MV-4-11 (cell line): ENCODE data around the gene MMP17.

ENCODE experiments used
- DNase-seq: peaks from one replicate; lab custom pipeline; 2025; lab: John Stamatoyannopoulos, UW

MMP17 gene

GRCh38 chr12:131830914-131831571 is 2.9 kb downstream of the MMP17 start:
- no peak for DNase-seq

- DNase-seq = no peak
These were observed 3.4 kb downstream of the MMP17 start for GRCh38 chr12:131831635-131832041.

DNA sequence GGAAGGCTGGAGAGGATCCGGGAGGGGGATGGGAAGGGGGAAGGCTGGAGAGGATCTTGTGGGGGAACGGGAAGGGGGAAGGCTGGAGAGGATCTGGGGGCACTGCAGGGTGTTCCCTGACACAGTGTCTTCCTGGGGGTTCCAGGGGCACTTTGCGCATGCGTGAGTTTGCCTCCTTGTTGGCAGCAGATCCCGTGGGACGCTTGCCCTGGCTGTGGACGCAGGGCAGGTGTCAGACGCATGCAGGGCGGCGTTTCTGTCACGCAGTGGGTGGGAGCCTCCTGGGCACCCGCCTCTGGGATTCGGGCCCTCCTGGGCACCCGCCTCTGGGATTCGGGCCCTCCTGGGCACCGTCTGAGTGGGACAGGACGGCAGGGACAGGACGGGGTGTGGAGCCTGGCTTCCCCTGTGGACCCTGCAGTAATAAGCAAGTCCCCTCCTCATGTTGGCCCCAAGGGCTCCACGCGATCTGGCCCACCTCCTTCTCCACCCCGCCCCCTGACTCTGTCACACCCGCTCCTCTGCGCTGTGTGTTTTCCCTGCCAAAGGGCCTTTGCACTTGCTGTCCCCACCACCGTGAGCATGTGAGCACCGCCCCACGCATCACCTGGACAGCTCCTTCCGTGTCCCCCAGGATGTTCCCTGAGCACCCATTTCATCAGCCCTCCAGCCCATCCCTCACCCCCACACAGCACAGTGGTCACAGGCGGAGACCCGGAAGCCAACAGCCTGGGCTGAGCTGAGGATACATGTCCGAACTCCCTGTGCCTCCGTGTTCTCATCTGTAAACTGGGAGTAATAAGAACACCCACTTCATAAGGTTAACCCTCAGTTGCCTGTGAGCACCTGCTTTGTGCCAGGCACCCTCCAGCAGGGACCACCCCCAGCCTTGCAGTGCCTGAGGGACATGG is 4.4 kb downstream of the MMP17 start:
- DNase-seq = no peak

DNA sequence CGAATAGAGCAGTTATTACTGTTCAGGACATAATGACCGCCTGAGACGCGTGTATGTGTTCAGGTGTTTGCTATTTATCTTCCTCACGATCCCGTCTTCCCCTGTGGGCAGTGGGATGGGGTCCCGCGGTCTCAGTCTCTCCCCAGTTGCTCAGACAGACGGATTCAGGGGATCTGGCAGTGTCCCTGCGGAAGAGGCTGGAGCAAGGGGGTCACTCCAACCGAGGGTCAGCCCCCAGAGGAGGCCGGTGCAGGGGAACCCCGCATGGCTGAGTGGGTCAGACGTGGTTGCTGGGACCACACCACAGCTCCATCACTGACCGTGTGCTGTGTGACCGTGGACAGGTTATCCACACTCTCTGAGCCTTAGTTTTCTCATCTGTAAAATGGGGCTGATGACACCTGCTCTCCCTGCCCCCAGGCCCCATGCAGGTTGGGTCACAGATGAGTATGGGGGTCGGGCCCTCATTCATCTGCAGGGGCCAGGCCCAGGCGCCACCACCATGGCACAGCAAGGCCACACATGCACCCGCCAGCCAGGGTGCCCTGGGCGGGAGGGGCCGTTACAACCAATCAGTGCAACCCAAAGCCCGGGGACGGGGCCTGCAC is 5.2 kb downstream of the MMP17 start:
- DNase-seq = no peak

DNA sequence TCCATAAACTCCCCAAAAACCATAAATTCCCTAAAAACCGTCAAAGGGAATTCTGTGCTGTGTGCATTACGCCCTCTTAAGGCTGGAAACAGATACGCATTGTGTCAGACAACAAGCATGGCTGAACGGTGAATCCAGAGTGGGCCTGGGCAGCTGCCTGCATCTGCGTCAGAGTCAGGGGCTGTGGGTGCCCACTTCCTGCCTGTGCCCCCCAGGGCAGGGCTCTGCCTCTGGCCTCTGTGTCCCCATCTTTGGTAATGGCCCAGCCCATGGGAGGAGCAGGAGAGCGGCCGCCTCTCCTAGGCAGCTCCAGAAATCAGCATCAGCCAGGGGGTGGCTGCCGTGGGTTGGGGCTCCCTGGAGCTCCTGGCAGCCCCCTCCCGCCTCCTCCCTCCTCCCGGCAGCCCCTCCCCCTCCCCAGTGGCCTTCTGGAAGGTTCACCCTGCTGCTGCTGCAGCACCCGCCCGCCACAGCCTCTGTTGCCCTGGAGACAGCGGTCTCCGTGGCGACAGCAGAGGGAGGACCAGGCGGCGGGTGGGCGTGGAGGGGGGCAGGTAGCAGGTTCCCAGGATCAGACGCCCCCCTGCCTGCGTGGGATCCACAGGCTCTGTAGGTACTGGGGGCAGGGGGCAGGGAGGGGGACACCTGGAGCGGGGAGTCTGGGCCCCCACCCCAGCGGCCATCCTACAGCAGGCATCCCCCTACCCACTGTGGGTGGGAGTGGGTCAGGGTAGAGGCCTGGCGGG is 5.9 kb downstream of the MMP17 start:
- no peak for DNase-seq

DNA sequence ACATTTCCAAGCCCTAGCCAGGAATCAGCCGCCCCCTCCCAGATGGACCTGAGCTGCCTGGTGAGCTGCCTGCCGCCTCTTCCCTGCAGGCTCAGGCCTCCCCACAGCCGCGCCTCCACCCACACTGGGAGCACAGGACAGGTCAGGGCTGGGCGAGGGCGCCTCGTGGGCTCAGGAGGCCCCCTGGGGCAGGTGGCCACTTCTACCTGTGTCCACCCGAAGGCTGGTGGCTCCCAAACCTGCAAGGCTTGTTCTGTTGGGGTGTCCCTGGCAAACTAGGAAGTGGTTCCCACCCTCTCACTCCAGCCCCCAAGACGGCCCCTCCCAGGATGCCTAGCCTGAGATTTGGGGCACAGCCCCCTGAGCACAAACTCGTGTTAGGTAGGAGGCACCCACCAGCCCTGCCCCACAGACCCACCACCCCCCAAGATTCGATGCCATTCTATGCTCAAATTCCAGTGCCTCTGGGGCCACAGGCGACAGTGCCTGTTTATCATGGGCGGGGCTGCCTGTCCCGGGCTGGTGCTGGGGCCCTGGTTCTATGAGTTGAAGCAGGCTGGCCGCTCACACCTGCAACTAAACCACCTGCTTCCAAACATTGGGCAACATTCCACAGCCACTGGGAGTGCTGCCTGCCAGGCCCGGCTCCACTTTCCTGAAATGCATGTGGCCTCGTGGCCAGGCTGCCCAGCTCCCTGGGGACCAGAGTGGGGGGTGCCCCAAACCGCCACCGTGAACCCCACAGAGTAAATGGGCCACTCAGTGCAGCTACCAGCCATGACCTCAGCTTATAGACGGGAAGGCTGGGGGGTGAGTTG is 6.8 kb downstream of the MMP17 start:
- DNase-seq = no peak

- DNase-seq = no peak
These were observed 7.5 kb downstream of the MMP17 start for GRCh38 chr12:131835616-131836171.

- no peak for DNase-seq
These were observed 8.0 kb downstream of the MMP17 start for GRCh38 chr12:131836193-131836592.

GRCh38 chr12:131836714-131837397 is 8.7 kb downstream of the MMP17 start:
- no peak for DNase-seq

DNA sequence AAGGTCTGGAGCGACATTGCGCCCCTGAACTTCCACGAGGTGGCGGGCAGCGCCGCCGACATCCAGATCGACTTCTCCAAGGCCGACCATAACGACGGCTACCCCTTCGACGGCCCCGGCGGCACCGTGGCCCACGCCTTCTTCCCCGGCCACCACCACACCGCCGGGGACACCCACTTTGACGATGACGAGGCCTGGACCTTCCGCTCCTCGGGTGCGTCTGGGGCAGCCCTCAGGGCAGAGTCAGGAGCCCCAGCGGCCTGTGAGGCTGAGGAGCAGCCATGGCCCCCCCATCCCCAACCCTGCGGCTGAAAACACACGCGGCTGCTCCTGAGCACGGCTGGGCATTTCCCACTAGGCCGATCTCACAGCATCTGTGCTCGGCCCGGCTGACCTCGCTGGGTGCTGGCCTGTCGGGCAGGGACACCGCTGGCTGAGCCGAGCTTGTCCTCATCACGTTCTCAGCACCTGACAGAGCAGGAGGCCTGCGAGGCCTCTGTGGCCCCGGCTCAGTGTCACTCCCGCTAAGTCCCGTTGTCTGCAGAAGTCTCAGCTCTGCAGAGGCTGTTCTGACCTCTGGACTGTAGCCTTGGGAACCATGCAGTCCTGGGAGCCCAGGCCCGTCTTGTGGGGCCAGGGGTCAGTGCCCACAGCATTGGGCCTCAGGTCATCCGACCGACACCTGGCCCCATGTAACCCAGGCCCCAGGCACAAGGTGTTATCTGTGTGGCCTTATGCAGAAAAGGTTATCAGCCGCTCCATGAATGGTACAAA is 12.6 kb downstream of the MMP17 start:
- no peak for DNase-seq

DNA sequence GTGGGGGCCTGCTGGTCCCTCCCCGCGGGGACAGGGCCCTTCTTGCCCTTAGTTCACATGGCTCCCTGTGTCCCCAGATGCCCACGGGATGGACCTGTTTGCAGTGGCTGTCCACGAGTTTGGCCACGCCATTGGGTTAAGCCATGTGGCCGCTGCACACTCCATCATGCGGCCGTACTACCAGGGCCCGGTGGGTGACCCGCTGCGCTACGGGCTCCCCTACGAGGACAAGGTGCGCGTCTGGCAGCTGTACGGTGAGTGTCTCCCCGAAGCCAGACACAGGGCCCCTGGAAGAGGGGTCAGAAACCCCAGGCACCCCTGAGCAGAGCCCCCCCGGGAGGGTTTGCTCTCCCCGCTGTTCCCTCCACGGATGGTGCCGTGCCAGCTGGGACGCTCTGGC is 13.4 kb downstream of the MMP17 start:
- DNase-seq = no peak

GRCh38 chr12:131842169-131842568 is 14.0 kb downstream of the MMP17 start:
- DNase-seq = no peak

- no peak for DNase-seq
These were observed 15.3 kb downstream of the MMP17 start for GRCh38 chr12:131843527-131843926.

GRCh38 chr12:131844140-131844539 is 15.9 kb downstream of the MMP17 start:
- DNase-seq = no peak

- DNase-seq = no peak
These were observed 16.5 kb downstream of the MMP17 start for GRCh38 chr12:131844656-131845055.

GRCh38 chr12:131845121-131845520 is 16.9 kb downstream of the MMP17 start:
- DNase-seq = no peak

- DNase-seq = no peak
These were observed 19.3 kb downstream of the MMP17 start for GRCh38 chr12:131847456-131847855.

- no peak for DNase-seq
These were observed 20.6 kb downstream of the MMP17 start for GRCh38 chr12:131848753-131849152.

- DNase-seq = no peak
These were observed 21.7 kb downstream of the MMP17 start for GRCh38 chr12:131849700-131850553.
